Kidney (tissue), 14 donors: ENCODE measurements around the gene DNAH11. TPM values are rescaled to one million over a fixed set of nuclear protein-coding genes. Genes with fewer than 3 reads are reported as not detected.

ENCODE experiments used
- DNase-seq, 5 donors: peaks; one replicate each; pipeline ENCODE4 v3.0.0-alpha.2; 2013 to 2020
- FAIRE-seq: peaks from 2 replicates; lab custom pipeline; 2012; peaks lifted over from hg19 to GRCh38; lab: Jason Lieb, UNC
- H3K27ac ChIP-seq, 2 donors: one replicate each; pipeline ENCODE4 v1.7.0; 2013; ENCODE audit warnings: low read depth in 2 of 2, low read length in 2 of 2, inconsistent platforms in 1 of 2
- H3K27me3 ChIP-seq: one replicate; pipeline ENCODE4 v1.7.1; 2013; ENCODE audit warnings: low read length, inconsistent platforms; ENCODE audit not compliant: control insufficient read depth, insufficient read depth
- H3K36me3 ChIP-seq, 3 donors: one replicate each; pipeline versions ENCODE4 v1.7.0 to v1.7.1; 2013; ENCODE audit warnings: low read length in 3 of 3, control low read depth in 1 of 3, inconsistent platforms in 1 of 3; ENCODE audit not compliant: insufficient read depth in 3 of 3, control insufficient read depth in 2 of 3
- H3K4me1 ChIP-seq, 3 donors: one replicate each; pipeline versions ENCODE4 v1.7.0 to v1.7.1; 2013; ENCODE audit warnings: low read length in 3 of 3, inconsistent platforms in 1 of 3, low read depth in 1 of 3; ENCODE audit not compliant: control insufficient read depth in 2 of 3, insufficient read depth in 2 of 3
- H3K4me3 ChIP-seq, 3 donors: one replicate each; pipeline versions ENCODE4 v1.7.0 to v1.8.1; 2013; ENCODE audit warnings: low read length in 3 of 3, control low read depth in 1 of 3, inconsistent platforms in 1 of 3
- H3K9ac ChIP-seq, 3 donors: one replicate each; pipeline versions ENCODE4 v1.7.0 to v1.7.1; 2013; ENCODE audit warnings: low read length in 3 of 3, control low read depth in 1 of 3, inconsistent platforms in 1 of 3
- H3K9me3 ChIP-seq, 3 donors: one replicate each; pipeline versions ENCODE4 v1.7.0 to v1.7.1; 2013; ENCODE audit warnings: low read length in 3 of 3, control low read depth in 1 of 3, inconsistent platforms in 1 of 3; ENCODE audit not compliant: control insufficient read depth in 2 of 3, insufficient read depth in 1 of 3
- intact Hi-C: fragments of 100-400 bp; cut with DNase I; formaldehyde crosslinking; loops from one replicate; pipeline ENCODE4 v1.11.1; 2022
- polyA plus RNA-seq: library from polyadenylated mRNA; stranded (reverse); fragments of 350-450 nt; fragmentation: Illumina TruSeq; extraction: RNeasy Lipid Tissue Mini Kit (QIAGEN cat#74804); gene quantifications from one replicate; pipeline ENCODE4 v1.2.3, GENCODE V29; 2014; ENCODE audit warnings: low read depth, low replicate concordance; ENCODE audit not compliant: insufficient read depth
- total RNA-seq: library from RNA; stranded (reverse); fragmentation: NEBNext Ultra II Directional; extraction: Animal tissue kit (Norgen Biotek cat#: 25700); gene quantifications from one replicate; pipeline ENCODE4 v1.2.1, GENCODE V29; 2021
- TF ChIP-seq, protein P1 (sequence below): IDR thresholded peaks from 3 replicates; pipeline ENCODE4 v1.5.1; 2012; ENCODE audit warnings: mild to moderate bottlenecking, moderate library complexity, borderline replicate concordance; ENCODE audit not compliant: insufficient read depth; ENCODE audit errors: extremely low read depth
- donor health status: control.
- donor health status: control.
- donor health status: control.
- donor health status: control.
- donor health status: control.
- donor health status: DM: yes; HTN: yes; CAD: no.
- donor health status: Normal renal cell carcinoma (clear cell type).

The DNAH11 gene
- total and polyA plus RNA-seq, 2 donors from 2014 or later = 0.58 to 2.3 TPM

- H3K4me1 ChIP-seq = no peaks in the 10 kb centered on the region
- H3K36me3 ChIP-seq = no peaks in the 10 kb centered on the region
- intact Hi-C loops = no loop called here
- DNase-seq = no peak
- no peak overlapping the region for H3K4me3 ChIP-seq
- no peak overlapping the region for H3K9ac ChIP-seq
- FAIRE-seq = no peak
- H3K9me3 ChIP-seq = no peaks in the 10 kb centered on the region
- no peaks in the 10 kb centered on the region for H3K27me3 ChIP-seq
- no peak overlapping the region for H3K27ac ChIP-seq
- TF ChIP-seq, protein P1, sequence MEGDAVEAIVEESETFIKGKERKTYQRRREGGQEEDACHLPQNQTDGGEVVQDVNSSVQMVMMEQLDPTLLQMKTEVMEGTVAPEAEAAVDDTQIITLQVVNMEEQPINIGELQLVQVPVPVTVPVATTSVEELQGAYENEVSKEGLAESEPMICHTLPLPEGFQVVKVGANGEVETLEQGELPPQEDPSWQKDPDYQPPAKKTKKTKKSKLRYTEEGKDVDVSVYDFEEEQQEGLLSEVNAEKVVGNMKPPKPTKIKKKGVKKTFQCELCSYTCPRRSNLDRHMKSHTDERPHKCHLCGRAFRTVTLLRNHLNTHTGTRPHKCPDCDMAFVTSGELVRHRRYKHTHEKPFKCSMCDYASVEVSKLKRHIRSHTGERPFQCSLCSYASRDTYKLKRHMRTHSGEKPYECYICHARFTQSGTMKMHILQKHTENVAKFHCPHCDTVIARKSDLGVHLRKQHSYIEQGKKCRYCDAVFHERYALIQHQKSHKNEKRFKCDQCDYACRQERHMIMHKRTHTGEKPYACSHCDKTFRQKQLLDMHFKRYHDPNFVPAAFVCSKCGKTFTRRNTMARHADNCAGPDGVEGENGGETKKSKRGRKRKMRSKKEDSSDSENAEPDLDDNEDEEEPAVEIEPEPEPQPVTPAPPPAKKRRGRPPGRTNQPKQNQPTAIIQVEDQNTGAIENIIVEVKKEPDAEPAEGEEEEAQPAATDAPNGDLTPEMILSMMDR = no peak
Observed at GRCh38 chr7:21884496-21884895, 341.7 kb downstream of the DNAH11 start.

- FAIRE-seq = no peak
- no peak overlapping the region for H3K9ac ChIP-seq
- intact Hi-C loops = no loop called here
- H3K36me3 ChIP-seq = no peaks in the 10 kb centered on the region
- no peak overlapping the region for H3K4me3 ChIP-seq
- DNase-seq = peak in 3 of 5 donors; percentile 46 to 62 (median 46)
- no peaks in the 10 kb centered on the region for H3K4me1 ChIP-seq
- no peak overlapping the region for H3K27ac ChIP-seq
- TF ChIP-seq, protein P1 = no peak
- no peaks in the 10 kb centered on the region for H3K9me3 ChIP-seq
- H3K27me3 ChIP-seq = no peaks in the 10 kb centered on the region
Observed at GRCh38 chr7:21886396-21886795, 343.6 kb downstream of the DNAH11 start.

DNA sequence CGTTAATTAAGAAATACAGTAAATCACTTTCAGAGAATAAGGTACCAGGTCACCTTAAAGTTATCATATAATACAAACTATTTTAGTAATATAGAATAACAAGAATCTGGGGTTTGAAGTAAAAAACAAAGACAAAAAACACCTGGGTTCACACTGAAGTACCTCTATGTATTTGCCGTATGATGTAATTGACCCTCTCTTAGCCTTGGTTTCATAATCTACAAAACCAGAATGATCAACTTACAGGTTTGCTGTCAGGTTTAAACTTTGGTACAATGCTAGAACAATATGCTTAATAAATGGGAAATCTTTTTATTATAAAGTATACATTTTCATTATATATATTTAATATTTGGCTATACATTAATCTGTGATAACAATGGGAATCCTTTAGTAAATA, 344.5 kb downstream of the DNAH11 start:
- DNase-seq (no peak), FAIRE-seq (no peak)
- no peaks in the 10 kb centered on the region for H3K36me3 ChIP-seq
- H3K9me3 ChIP-seq = no peaks in the 10 kb centered on the region
- H3K4me3 ChIP-seq = no peak overlapping the region
- no peaks in the 10 kb centered on the region for H3K27me3 ChIP-seq
- no peaks in the 10 kb centered on the region for H3K4me1 ChIP-seq
- no peak overlapping the region for H3K9ac ChIP-seq
- intact Hi-C loops = no loop called here
- no peak overlapping the region for H3K27ac ChIP-seq
- TF ChIP-seq, protein P1 = no peak

GRCh38 chr7:21887779-21888178, 344.9 kb downstream of the DNAH11 start:
- H3K27ac ChIP-seq = no peak overlapping the region
- H3K36me3 ChIP-seq = no peaks in the 10 kb centered on the region
- no peak for FAIRE-seq
- H3K4me3 ChIP-seq = no peak overlapping the region
- H3K9ac ChIP-seq = no peak overlapping the region
- H3K4me1 ChIP-seq = no peaks in the 10 kb centered on the region
- TF ChIP-seq, protein P1 = no peak
- H3K27me3 ChIP-seq = no peaks in the 10 kb centered on the region
- DNase-seq = no peak
- intact Hi-C loops = no loop called here
- no peaks in the 10 kb centered on the region for H3K9me3 ChIP-seq
